MCF 10A (cell line): ENCODE data around the gene ZMYND11. TPM values are rescaled to one million over a fixed set of nuclear protein-coding genes. Genes with fewer than 3 reads are reported as not detected.
"Not testable (repeated sequence)": the region's sequence is repeated elsewhere in the genome, so short reads cannot be mapped to it uniquely, and the experiment has no call there.

Experiments used
- BruUV-seq: library from RNA; stranded (reverse); fragments of 400-500 nt; replicated peaks from 2 replicates; lab custom pipeline; 2021; lab: Mats Ljungman, UMichigan
- CTCF ChIA-PET: fragments of 300-600 bp; sonication (Branson Sonifier 250); formaldehyde crosslinking; extraction: SDS; loops from one replicate; lab custom pipeline; 2021; ENCODE audit warnings: antibody characterized with exemption, inconsistent platforms; lab: Yijun Ruan, JAX
- POLR2A ChIA-PET: fragments of 300-600, 350-650 bp; sonication (Branson Sonifier 250); formaldehyde crosslinking; extraction: SDS; loops from one replicate; lab custom pipeline; 2020; ENCODE audit warnings: antibody characterized with exemption, inconsistent platforms; lab: Yijun Ruan, JAX
- DNase-seq: peaks from one replicate; pipeline ENCODE4 v3.0.0-alpha.2; 2018; ENCODE audit not compliant: unreplicated experiment
- H3K27ac Mint-ChIP-seq: one replicate; pipeline ENCODE4 v1.8.0; 2022; ENCODE audit warnings: mild to moderate bottlenecking, low read depth, mixed read lengths; ENCODE audit not compliant: unreplicated experiment
- H3K27me3 Mint-ChIP-seq: one replicate; pipeline ENCODE4 v1.8.0; 2022; ENCODE audit warnings: mixed read lengths; ENCODE audit not compliant: insufficient read depth, unreplicated experiment
- H3K36me3 Mint-ChIP-seq: one replicate; pipeline ENCODE4 v1.8.0; 2022; ENCODE audit warnings: mild to moderate bottlenecking, moderate library complexity, mixed read lengths; ENCODE audit not compliant: insufficient read depth, unreplicated experiment
- H3K4me1 Mint-ChIP-seq: one replicate; pipeline ENCODE4 v1.8.0; 2022; ENCODE audit warnings: mixed read lengths; ENCODE audit not compliant: insufficient read depth, unreplicated experiment
- H3K4me3 Mint-ChIP-seq: one replicate; pipeline ENCODE4 v1.8.0; 2022; ENCODE audit warnings: mild to moderate bottlenecking, moderate library complexity, mixed read lengths; ENCODE audit not compliant: unreplicated experiment
- H3K9me3 Mint-ChIP-seq: one replicate; pipeline ENCODE4 v1.8.0; 2022; ENCODE audit warnings: mixed read lengths; ENCODE audit not compliant: unreplicated experiment
- intact Hi-C: fragments of 100-400 bp; cut with micrococcal nuclease; formaldehyde crosslinking; loops from 2 replicates; pipeline ENCODE4 v1.14.1; 2022
- total RNA-seq: library from RNA; stranded (reverse); gene quantifications from 2 replicates; pipeline ENCODE4 v1.2.3, GENCODE V29; 2022
- TF ChIP-seq, protein P1 (sequence below): fragments of 200-600 bp; IDR thresholded peaks from one replicate; pipeline ENCODE4 v1.8.0; 2022; ENCODE audit warnings: antibody characterized with exemption, mild to moderate bottlenecking; ENCODE audit not compliant: unreplicated experiment

ZMYND11 gene
- total RNA-seq, 1 experiment from 2014 or later, result 70.4 TPM

DNA sequence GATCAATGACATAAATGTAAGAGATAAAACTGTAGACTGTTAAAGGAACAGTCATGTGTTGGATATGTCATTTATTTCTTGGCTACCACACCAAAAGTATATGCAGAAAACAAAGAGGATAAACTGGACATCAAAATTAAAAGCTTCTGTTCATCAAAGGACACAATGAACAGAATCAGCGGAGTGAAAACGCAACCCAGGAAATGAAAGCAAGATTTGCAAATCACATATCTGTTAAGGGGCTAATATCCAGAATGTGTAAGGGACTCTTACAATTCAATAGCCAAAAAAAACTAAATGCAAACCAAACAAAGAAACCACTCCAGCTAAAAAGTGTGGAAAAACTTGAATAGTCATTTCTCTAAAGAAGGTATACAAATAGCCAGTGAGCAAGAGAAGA is 164.3 kb downstream of the ZMYND11 start:
- Mint-ChIP-seq H3K27ac (no peak overlapping the region), H3K9me3 (no peaks in the 10 kb centered on the region), H3K27me3 (no peaks in the 10 kb centered on the region), H3K4me3 (no peak overlapping the region), H3K36me3 (no peaks in the 10 kb centered on the region), H3K4me1 (peaks cover 7% of the 10 kb centered on the region)
- no TSS peak for BruUV-seq
- TF ChIP-seq, protein P1, sequence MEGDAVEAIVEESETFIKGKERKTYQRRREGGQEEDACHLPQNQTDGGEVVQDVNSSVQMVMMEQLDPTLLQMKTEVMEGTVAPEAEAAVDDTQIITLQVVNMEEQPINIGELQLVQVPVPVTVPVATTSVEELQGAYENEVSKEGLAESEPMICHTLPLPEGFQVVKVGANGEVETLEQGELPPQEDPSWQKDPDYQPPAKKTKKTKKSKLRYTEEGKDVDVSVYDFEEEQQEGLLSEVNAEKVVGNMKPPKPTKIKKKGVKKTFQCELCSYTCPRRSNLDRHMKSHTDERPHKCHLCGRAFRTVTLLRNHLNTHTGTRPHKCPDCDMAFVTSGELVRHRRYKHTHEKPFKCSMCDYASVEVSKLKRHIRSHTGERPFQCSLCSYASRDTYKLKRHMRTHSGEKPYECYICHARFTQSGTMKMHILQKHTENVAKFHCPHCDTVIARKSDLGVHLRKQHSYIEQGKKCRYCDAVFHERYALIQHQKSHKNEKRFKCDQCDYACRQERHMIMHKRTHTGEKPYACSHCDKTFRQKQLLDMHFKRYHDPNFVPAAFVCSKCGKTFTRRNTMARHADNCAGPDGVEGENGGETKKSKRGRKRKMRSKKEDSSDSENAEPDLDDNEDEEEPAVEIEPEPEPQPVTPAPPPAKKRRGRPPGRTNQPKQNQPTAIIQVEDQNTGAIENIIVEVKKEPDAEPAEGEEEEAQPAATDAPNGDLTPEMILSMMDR, result no peak
- ChIA-PET CTCF (interaction anchor here (0.6 to 0.7 kb wide), 2 partner anchors 84 to 334 kb away, joined by 3 to 5 read pairs; no protein-coding TSS in a partner anchor), POLR2A (no interaction called here)
- intact Hi-C loops, result no loop called here
- no peak for DNase-seq

DNA sequence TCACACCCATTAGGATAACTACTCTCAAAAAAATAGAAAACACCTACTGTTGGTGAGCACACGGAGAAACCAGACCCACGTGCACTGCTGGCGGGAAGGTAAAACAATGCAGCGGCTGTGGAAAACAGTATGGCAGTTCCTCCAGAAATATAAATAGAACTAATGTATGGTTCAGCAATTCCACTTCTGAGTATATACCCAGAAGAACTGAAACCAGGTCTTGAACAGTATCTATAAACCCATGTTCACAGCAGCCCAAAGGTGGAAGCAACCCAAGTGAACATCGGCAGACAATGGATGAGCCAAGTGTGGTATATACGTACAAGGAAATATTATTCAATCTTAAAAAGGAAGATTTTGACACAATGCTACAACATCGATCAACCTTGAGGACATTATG is 164.7 kb downstream of the ZMYND11 start:
- BruUV-seq, result no TSS peak
- Mint-ChIP-seq H3K9me3 (no peaks in the 10 kb centered on the region), H3K36me3 (no peaks in the 10 kb centered on the region), H3K4me3 (no peak overlapping the region), H3K4me1 (peaks cover 7% of the 10 kb centered on the region), H3K27ac (no peak overlapping the region), H3K27me3 (no peaks in the 10 kb centered on the region)
- POLR2A ChIA-PET, result no interaction called here
- TF ChIP-seq, protein P1, result no peak
- no peak for DNase-seq
- CTCF ChIA-PET, result interaction anchor here (0.7 kb wide), 1 partner anchor 334 kb away, joined by 5 read pairs; no protein-coding TSS in a partner anchor
- intact Hi-C loops, result no loop called here

- BruUV-seq, H3K9me3 Mint-ChIP-seq, H3K4me3 Mint-ChIP-seq, H3K27me3 Mint-ChIP-seq, intact Hi-C loops, DNase-seq, CTCF ChIA-PET, H3K27ac Mint-ChIP-seq, H3K4me1 Mint-ChIP-seq, H3K36me3 Mint-ChIP-seq, POLR2A ChIA-PET: not testable (repeated sequence)
Observed at GRCh38 chr10:300580-300979, 165.3 kb downstream of the ZMYND11 start.

GRCh38 chr10:301536-301935 is 166.3 kb downstream of the ZMYND11 start:
- no peaks in the 10 kb centered on the region for H3K36me3 Mint-ChIP-seq
- intact Hi-C loops, result no loop called here
- no peaks in the 10 kb centered on the region for H3K9me3 Mint-ChIP-seq
- BruUV-seq, result no TSS peak
- peaks cover 7% of the 10 kb centered on the region for H3K4me1 Mint-ChIP-seq
- DNase-seq, result no peak
- no peak overlapping the region for H3K4me3 Mint-ChIP-seq
- H3K27ac Mint-ChIP-seq, result no peak overlapping the region
- TF ChIP-seq, protein P1, result no peak
- H3K27me3 Mint-ChIP-seq, result no peaks in the 10 kb centered on the region
- ChIA-PET POLR2A (no interaction called here), CTCF (no interaction called here)

Other genes starting within 250 kb of the ZMYND11 start
- not detected in 2 replicates for gene TUBB8, start 86.2 kb upstream of the ZMYND11 start, total RNA-seq